CD4-positive, alpha-beta T cell treated with Interleukin-21 for 1 hour (primary cell): ENCODE data around the gene OR52E8.

Experiments
- DNase-seq: peaks from one replicate; pipeline ENCODE4 v3.0.0-alpha.2; 2020

OR52E8 gene

DNA sequence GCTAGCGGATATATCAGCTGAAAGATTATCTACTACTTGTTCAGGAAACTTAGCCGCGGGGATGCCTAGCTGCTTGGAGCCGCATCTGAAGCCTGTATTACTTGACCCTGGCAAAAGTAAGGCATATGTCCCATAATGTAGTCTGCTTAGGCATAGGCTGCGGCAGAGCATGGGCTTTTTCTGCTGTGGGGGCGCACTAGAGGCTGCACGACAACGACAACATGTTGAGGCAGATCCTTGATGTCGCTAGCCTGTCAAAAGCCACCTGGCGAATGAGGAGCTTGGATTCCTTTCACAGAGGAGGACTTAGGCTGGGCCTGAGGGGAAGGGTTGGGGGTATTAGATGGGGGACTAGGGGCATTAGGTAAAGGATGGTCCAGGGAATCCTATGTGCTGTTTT lies 49.9 kb downstream of the OR52E8 start:
- DNase-seq: no peak
